HT1080 (cell line): Measurements from ENCODE around the gene PCLO. TPM values are rescaled to one million over a fixed set of nuclear protein-coding genes. Genes with fewer than 3 reads are reported as not detected.
A peak's percentile ranks its signal among the peaks of the same experiment; 100 is the strongest.

Source experiments
- DNase-seq: peaks from one replicate; pipeline ENCODE4 v3.0.0-alpha.2; 2015; ENCODE audit warnings: low read depth
- total RNA-seq: library from RNA; depleted of rRNA; stranded (reverse); fragments of >200 nt; shearing (Covaris generic); gene quantifications from 2 replicates; pipeline ENCODE4 v1.2.3, GENCODE V29; 2014

Gene PCLO
- total RNA-seq, 1 experiment from 2014 or later, result 2.2 TPM

DNA sequence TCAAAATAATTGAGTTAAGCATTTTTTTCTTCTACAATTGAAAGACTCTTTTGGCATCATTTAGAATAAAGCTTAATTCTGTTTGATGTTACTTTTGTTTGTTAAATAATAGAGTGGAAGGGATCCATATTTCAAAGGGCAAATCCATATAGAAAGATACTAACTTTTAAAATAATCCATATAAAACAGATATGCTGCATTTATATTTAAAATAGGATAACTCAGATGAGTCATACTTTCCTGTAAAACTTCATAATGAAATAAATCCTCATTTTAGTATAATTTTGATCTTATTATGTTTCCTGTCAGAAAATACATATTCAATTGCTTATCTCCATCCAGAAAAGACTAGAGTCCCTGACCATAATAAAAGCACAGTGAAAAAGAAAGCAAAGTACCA is 323.6 kb downstream of the PCLO start:
- no peak for DNase-seq

DNA sequence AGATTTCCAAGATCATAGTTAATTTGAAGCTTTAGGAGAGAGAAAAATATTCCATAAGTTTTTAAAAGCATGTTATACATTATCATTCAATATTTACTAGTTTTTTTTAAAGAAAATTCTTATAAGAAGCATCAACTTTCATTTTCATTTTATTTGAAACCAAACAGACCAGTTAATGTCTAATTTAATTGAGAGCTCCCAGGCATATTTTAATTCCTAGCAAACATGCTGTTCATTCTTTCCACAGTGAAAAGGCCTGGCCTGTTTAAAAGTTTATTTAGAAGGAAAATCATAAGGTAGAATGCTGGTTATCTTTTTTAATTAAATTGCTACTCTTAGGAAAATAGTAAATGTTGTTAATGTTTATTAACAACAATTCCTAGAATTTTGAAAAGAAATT is 324.4 kb downstream of the PCLO start:
- DNase-seq, result no peak

DNA sequence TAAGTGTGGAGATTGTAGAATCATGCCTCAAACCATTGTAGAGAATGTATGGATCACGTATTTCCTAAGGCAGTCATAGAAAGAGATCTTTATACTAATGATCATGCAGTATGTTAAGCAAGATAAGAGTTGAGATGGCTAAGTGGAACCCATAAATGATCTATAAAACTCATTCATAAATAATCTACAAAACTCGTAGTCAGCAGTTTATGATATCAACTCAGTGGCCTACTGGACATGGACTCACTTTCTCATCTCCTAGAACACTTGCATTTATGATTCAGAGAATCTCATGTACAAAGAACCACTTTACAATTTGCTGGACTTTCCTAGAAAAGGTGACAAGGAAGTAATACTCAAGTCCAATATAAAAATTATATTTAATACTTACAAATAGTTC is 339.6 kb downstream of the PCLO start:
- no peak for DNase-seq

- DNase-seq, result no peak
Measured at GRCh38 chr7:82821037-82821436, 341.6 kb downstream of the PCLO start.

GRCh38 chr7:82818171-82818570 is 344.5 kb downstream of the PCLO start:
- no peak for DNase-seq

DNA sequence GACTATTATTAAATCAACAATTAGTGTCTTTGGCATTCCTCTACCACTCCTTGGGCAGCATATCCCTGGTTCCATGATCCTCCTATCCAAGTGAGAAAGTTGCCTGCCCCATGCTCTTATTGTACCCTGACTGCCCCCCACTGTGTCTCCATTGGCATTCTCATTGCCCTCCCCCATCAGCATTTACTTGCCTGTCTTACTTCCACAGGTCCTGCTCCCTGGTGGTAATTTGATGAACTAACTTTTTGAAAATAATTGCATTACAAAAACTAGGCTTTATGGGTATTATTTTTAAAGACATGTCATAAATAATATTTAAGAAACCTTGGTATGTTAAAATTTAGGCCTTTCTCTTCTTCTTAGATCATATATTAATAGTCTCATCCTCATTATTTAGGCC is 346.4 kb downstream of the PCLO start:
- DNase-seq, result no peak

GRCh38 chr7:82810558-82811259 is 352.0 kb downstream of the PCLO start:
- peak; percentile 52 for DNase-seq

- DNase-seq, result no peak
Measured at GRCh38 chr7:82808633-82809032, 354.1 kb downstream of the PCLO start.

GRCh38 chr7:82805527-82805960 is 357.1 kb downstream of the PCLO start:
- DNase-seq, result peak; percentile 94

GRCh38 chr7:82803411-82803810 is 359.3 kb downstream of the PCLO start:
- peak; percentile 45 for DNase-seq

GRCh38 chr7:82789883-82790609 is 372.6 kb downstream of the PCLO start:
- DNase-seq, result no peak

GRCh38 chr7:82778021-82778420 is 384.7 kb downstream of the PCLO start:
- peak; percentile 39 for DNase-seq

DNA sequence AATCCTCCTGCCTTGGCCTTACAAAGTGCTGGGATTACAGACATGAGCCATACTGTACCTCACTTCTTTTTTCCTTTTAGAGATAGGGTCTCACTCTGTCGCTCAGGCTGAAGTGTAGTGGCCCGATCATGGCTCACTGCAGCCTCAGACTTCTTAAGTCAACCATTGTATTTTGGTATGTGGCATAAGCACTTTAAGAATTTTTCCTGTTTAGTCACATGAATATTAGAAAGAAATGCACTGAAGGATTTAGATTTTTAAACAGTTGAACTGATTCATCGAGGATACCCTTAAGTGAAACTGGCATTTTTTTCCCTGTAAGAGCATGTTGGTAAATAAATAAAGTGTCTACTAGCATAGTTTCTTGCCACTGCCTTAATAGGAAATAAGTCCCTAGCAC is 399.8 kb downstream of the PCLO start:
- no peak for DNase-seq

DNA sequence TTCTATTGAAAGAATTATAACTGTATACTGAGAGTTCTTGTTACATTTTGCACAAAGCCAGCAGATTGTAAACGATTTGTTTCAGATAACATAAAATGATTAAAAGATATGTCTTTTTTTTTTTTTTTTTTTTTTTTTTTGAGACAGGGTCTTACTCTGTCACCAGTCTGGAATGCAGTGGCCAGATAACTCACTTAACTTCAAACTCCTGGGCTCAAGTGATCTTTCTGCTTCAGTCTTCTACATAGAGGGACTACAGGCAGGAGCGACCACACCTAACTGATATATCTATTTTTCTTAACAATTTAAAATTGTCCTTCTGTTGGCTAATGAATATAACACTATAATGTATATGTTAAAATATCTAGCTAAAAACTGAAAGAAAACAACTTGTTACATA is 401.9 kb downstream of the PCLO start:
- no peak for DNase-seq

- DNase-seq, result no peak
Measured at GRCh38 chr7:82760074-82760473, 402.6 kb downstream of the PCLO start.

DNA sequence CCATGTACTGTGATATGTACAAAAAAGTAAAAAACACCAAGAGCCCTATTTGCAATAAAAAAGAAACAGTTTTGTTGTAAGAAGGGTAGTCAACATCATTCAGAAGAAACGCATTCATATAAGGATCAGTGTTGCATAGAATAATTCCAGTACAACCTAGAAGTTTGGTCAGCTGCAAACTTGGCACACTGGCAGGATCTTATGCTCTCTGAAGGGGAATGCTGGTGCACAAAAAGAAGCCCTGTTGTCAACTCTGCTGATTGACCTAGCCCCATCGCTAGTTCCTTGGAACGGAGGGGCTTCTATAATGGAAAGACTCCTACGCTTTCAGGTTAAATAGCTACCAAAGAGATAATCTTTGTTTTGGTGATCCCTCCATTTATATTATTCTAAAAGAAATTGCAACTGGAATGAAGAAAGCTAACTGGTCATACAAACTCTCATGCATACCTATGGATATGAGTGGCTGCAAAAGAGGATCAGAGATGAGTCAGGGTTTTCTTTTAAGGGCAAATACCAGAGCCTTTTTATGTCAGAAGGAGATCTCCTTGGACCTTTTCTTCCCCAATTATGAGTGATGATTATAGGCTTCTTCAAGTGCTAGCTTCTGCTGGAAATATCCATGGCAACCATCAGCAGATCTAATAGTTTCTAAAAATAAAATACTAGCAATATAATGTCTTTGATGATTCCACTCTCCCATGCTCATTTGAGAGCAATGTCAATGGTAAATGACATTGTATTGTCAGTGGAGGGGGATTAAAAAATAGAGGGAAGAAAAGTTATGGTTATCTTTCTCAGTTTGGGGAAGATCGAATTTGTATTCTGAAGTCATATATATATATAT is 406.8 kb downstream of the PCLO start:
- peak; percentile 38 for DNase-seq

GRCh38 chr7:82750007-82750406 is 412.7 kb downstream of the PCLO start:
- no peak for DNase-seq

DNA sequence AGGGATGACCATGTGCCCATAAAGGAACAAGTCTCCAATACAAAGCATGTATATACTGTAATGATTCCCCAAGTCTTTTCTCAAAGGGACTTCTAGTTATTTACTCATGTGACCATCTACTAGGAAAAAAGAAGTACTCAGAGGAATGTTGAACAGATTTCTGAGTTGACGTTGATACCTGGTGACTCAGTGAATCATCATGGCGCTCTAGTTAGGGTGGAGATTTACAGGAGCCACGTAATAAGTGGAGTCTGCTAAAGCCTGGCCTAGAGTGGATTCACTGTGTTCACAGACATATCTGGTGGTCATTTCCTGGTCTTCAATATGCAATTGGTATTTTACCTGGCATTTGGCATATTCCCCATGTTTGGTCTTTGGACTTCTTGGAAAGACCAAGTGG is 416.9 kb downstream of the PCLO start:
- no peak for DNase-seq

GRCh38 chr7:82745117-82745516 is 417.6 kb downstream of the PCLO start:
- DNase-seq, result no peak

- DNase-seq, result no peak
Measured at GRCh38 chr7:82742163-82742562, 420.5 kb downstream of the PCLO start.

- DNase-seq, result no peak
Measured at GRCh38 chr7:82741493-82741892, 421.2 kb downstream of the PCLO start.

DNA sequence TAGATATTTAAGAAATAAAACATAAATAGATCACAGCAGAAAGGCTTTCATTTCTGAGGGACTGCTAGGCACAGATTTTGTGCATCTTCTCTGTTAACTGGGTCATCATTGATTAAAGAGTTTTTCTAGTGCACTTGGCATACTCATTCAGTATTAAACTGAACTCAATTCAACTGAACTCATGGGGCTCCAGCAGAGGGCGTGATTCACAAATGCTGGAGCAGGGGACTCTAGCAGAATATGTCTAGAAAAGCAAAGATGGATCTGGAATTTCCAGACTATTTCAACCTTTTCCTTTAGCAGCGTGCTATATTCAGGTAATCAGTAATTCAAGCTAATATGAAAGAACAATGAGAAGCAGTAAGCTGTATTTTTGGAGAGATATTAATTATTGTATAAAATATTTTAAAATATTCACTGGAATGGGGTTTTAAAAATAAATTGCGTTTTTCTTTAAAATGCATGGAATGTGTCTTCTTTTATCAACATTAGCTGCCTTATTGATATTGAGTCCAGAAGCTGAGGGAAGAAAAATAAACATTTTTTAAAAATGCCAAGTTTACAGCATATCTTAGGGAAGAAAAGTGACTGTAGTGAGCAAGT is 422.3 kb downstream of the PCLO start:
- peak; percentile 33 for DNase-seq
